ENCODE measurements around the gene IRF8.

DNA sequence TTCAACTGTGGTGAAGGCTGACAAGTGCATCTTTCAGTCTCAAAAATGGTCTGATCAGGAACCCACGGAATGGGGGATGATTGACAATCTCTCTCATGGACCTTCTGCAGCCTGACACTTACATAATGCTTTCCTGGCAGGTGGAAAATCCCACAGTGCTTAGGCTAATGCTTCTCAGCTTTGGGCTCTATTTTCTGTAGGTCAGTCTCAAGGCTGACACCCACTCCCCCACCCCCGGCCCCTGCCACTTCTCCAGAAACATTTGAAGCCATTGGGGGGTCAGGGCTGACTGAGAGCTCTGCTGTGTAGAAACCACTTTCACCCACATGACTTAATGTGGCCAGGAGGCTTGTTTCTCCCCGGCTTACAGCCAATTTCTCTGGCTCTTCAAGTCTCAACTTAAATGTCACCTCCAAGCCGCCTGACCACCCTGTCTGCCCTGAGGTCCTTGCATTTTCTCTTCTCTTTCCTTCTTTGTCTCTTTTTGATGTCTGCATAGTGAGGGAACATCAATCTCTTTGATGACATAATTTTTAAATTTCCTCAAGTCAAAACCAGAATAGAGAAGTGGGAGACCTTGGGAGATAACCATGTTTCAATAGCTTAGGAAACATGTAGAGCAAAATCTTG, 16.7 kb upstream of the IRF8 start:
- TF ChIP-seq, protein P1, sequence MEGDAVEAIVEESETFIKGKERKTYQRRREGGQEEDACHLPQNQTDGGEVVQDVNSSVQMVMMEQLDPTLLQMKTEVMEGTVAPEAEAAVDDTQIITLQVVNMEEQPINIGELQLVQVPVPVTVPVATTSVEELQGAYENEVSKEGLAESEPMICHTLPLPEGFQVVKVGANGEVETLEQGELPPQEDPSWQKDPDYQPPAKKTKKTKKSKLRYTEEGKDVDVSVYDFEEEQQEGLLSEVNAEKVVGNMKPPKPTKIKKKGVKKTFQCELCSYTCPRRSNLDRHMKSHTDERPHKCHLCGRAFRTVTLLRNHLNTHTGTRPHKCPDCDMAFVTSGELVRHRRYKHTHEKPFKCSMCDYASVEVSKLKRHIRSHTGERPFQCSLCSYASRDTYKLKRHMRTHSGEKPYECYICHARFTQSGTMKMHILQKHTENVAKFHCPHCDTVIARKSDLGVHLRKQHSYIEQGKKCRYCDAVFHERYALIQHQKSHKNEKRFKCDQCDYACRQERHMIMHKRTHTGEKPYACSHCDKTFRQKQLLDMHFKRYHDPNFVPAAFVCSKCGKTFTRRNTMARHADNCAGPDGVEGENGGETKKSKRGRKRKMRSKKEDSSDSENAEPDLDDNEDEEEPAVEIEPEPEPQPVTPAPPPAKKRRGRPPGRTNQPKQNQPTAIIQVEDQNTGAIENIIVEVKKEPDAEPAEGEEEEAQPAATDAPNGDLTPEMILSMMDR (IDR thresholded peaks at IDR 0.05) = no peak
- TF ChIP-seq POLR2A (IDR thresholded peaks at IDR 0.05) = no peak
